MCF 10A (cell line): ENCODE results near the gene AMDHD2. TPM values are rescaled to one million over a fixed set of nuclear protein-coding genes. Genes with fewer than 3 reads are reported as not detected.

ENCODE experiments used
- BruUV-seq: library from RNA; stranded (reverse); fragments of 400-500 nt; replicated peaks from 2 replicates; lab custom pipeline; 2021; lab: Mats Ljungman, UMichigan
- CTCF ChIA-PET: fragments of 300-600 bp; sonication (Branson Sonifier 250); formaldehyde crosslinking; extraction: SDS; loops from one replicate; lab custom pipeline; 2021; ENCODE audit warnings: antibody characterized with exemption, inconsistent platforms; lab: Yijun Ruan, JAX
- POLR2A ChIA-PET: fragments of 300-600, 350-650 bp; sonication (Branson Sonifier 250); formaldehyde crosslinking; extraction: SDS; loops from one replicate; lab custom pipeline; 2020; ENCODE audit warnings: antibody characterized with exemption, inconsistent platforms; lab: Yijun Ruan, JAX
- DNase-seq: peaks from one replicate; pipeline ENCODE4 v3.0.0-alpha.2; 2018; ENCODE audit not compliant: unreplicated experiment
- H3K27ac Mint-ChIP-seq: one replicate; pipeline ENCODE4 v1.8.0; 2022; ENCODE audit warnings: mild to moderate bottlenecking, low read depth, mixed read lengths; ENCODE audit not compliant: unreplicated experiment
- H3K27me3 Mint-ChIP-seq: one replicate; pipeline ENCODE4 v1.8.0; 2022; ENCODE audit warnings: mixed read lengths; ENCODE audit not compliant: insufficient read depth, unreplicated experiment
- H3K36me3 Mint-ChIP-seq: one replicate; pipeline ENCODE4 v1.8.0; 2022; ENCODE audit warnings: mild to moderate bottlenecking, moderate library complexity, mixed read lengths; ENCODE audit not compliant: insufficient read depth, unreplicated experiment
- H3K4me1 Mint-ChIP-seq: one replicate; pipeline ENCODE4 v1.8.0; 2022; ENCODE audit warnings: mixed read lengths; ENCODE audit not compliant: insufficient read depth, unreplicated experiment
- H3K4me3 Mint-ChIP-seq: one replicate; pipeline ENCODE4 v1.8.0; 2022; ENCODE audit warnings: mild to moderate bottlenecking, moderate library complexity, mixed read lengths; ENCODE audit not compliant: unreplicated experiment
- H3K9me3 Mint-ChIP-seq: one replicate; pipeline ENCODE4 v1.8.0; 2022; ENCODE audit warnings: mixed read lengths; ENCODE audit not compliant: unreplicated experiment
- intact Hi-C: fragments of 100-400 bp; cut with micrococcal nuclease; formaldehyde crosslinking; loops from 2 replicates; pipeline ENCODE4 v1.14.1; 2022
- total RNA-seq: library from RNA; stranded (reverse); gene quantifications from 2 replicates; pipeline ENCODE4 v1.2.3, GENCODE V29; 2022
- TF ChIP-seq, protein P1 (sequence below): fragments of 200-600 bp; IDR thresholded peaks from one replicate; pipeline ENCODE4 v1.8.0; 2022; ENCODE audit warnings: antibody characterized with exemption, mild to moderate bottlenecking; ENCODE audit not compliant: unreplicated experiment

AMDHD2 gene
- total RNA-seq, 1 experiment from 2014 or later: 15.8 TPM

DNA sequence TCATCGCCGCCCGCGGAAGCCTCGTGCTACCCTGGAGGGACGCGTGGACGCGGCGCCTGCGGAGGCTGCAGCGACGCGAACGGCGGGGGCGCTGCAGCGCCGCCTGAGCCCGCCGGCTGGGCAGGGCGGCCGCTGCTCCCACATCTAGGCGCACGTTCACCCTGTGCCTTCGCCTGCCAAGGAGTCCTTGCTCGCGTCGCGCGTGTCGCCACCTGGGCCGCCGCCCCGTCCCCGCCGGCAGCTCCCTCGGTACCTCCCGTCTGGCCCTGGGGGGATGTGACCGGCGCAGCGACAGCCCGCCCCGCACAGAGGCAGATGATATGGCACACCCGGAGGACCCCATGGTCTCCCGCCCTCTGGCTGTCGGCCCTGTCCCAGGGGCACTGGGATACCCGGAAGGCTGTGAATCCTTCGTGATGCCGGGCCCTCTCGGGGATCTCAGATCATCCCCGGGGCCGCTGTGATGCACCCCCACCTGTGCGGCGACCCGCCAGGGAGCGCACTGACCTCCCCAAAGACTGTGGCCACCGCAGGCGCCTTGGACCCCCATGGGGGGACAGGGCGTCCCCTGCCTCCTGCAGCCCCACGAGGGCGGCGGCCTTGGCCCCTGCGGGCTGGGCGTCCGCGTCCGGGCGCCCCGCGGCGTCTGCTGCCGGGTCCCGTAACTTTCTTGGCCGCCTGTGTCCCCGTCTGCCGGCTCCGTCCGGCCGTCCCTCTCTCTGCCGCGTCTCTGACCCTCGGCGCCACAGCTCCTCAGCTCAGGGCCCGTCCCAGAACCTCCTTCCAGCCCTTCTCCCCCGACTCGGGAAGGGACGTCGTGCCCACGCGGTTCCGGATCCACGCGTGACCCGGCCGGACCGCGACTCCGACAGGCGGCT is 45.9 kb upstream of the AMDHD2 start:
- BruUV-seq: no TSS peak

DNA sequence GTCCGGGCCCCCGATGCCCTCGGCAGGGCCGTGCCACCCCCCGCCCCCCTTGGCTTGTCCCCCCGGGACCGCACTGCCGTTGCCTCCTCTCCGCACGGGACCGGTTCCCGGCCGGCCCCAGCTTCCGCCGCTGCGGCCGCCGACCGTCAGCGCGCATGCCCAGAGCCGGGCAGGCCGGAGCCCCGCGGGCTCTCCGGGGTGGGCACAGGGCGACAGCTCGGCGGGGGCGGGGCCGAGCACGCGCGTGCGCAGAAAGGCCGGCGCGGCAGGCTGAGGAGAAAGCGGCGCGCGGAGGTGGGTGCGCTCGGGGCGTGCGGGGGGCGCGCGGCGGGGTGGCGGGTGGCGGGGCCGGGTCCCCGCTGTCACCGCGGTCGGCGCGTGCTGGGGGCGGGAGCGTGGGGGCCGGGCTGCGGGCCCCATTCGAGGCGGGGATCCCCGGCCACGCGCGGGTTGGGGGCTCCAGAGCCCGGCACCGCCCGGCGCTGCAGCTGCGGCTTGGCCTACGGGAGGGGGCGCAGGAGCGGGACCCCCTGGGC is 45.2 kb upstream of the AMDHD2 start, which contains the start of gene TBC1D24:
TSS of gene TBC1D24 (plus strand) at position 251 of the 536 bp plus-strand sequence. CDS start 21,022 bp downstream, outside the sequence.
- Mint-ChIP-seq H3K4me3 (peak within 1 kb of the TSS; percentile 74), H3K4me1 (peaks cover 16% of the 10 kb centered on the region), H3K36me3 (peaks cover 6% of the 10 kb centered on the region), H3K9me3 (no peaks in the 10 kb centered on the region), H3K27me3 (no peaks in the 10 kb centered on the region), H3K27ac (peak within 1 kb of the TSS; percentile 35)
- ChIA-PET CTCF (interaction anchor here (0.6 kb wide), 2 partner anchors 320 to 1071 kb away, joined by 3 read pairs; partner anchors contain the start of gene TRAF7), POLR2A (interaction anchor here (0.7 to 2.5 kb wide), 12 partner anchors 11 to 408 kb away, joined by 3 to 11 read pairs (median 4); partner anchors contain the start of genes AMDHD2, CCNF, ECI1 and FLYWCH2)
- peak; percentile 79 for DNase-seq
- intact Hi-C loops: loop anchor here (2.0 kb wide), 1 partner anchor 40 kb away; no protein-coding TSS in a partner anchor
- BruUV-seq: no TSS peak
- TF ChIP-seq, protein P1, sequence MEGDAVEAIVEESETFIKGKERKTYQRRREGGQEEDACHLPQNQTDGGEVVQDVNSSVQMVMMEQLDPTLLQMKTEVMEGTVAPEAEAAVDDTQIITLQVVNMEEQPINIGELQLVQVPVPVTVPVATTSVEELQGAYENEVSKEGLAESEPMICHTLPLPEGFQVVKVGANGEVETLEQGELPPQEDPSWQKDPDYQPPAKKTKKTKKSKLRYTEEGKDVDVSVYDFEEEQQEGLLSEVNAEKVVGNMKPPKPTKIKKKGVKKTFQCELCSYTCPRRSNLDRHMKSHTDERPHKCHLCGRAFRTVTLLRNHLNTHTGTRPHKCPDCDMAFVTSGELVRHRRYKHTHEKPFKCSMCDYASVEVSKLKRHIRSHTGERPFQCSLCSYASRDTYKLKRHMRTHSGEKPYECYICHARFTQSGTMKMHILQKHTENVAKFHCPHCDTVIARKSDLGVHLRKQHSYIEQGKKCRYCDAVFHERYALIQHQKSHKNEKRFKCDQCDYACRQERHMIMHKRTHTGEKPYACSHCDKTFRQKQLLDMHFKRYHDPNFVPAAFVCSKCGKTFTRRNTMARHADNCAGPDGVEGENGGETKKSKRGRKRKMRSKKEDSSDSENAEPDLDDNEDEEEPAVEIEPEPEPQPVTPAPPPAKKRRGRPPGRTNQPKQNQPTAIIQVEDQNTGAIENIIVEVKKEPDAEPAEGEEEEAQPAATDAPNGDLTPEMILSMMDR: no peak

More for the DNA sequence above, 45.9 kb upstream of the AMDHD2 start:
- peak overlapping the region; percentile 74 for H3K4me3 Mint-ChIP-seq
- peaks cover 6% of the 10 kb centered on the region for H3K36me3 Mint-ChIP-seq
- intact Hi-C loops: loop anchor here (2.0 kb wide), 1 partner anchor 41 kb away; no protein-coding TSS in a partner anchor
- H3K9me3 Mint-ChIP-seq: no peaks in the 10 kb centered on the region
- CTCF ChIA-PET: interaction anchor here (0.6 kb wide), 2 partner anchors 49 to 319 kb away, joined by 3 read pairs; partner anchors contain the start of gene TRAF7
- peak overlapping the region; percentile 35 for H3K27ac Mint-ChIP-seq
- TF ChIP-seq, protein P1: peak; percentile 32
- H3K4me1 Mint-ChIP-seq: peaks cover 16% of the 10 kb centered on the region
- DNase-seq: peak; percentile 47
- POLR2A ChIA-PET: interaction anchor here (0.6 to 2.5 kb wide), 14 partner anchors 10 to 706 kb away, joined by 3 to 11 read pairs (median 4); partner anchors contain the start of genes AMDHD2, CCNF, ECI1 and FLYWCH2
- no peaks in the 10 kb centered on the region for H3K27me3 Mint-ChIP-seq

DNA sequence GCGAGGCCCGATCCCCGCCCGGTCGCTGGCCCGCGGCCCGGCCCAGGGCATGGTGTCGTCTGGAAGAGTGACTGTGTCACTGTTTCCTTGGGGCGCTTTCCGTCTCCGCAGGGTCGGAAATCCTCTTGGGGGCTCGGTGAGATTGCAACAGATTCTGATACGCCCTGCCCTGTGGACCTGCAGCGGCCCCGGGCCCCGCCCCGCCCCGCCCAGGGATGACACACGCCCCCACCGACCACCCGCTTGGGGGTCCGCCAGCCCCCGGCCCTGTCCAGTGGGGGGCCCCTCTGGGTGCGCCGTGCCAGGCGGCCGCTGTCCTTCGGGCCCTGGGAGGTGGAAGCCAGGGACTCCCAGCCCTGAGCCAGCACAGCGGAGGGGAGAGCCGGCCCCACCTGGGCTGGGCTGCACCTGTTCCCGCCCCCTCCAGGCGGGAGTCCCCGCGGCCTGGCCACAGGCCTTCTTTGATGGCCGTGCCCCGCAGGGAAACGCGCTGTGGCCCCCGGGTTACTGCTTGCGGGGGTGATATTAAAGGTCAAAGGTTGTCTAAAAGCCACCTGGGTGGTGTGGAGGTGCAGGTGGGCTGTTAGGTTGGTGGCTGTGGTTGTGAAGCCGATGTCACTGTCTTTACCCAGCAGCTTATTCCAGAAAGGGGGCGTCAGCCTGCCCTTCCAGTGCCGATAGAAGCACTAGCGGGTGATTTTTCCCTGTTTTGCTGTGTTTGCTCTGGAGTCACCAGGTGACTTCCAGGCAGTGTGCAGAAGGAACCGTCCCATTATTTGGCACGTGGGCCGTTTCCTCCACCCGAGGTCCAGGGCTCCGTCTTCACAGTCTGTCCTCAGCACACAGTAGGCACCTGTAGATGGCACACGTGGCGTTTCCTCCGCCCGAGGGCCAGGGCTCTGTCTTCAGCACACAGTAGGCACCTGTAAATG is 44.5 kb upstream of the AMDHD2 start:
- intact Hi-C loops: loop anchor here (2.0 kb wide), 1 partner anchor 39 kb away; no protein-coding TSS in a partner anchor

More for the DNA sequence above, 44.5 kb upstream of the AMDHD2 start:
- DNase-seq: no peak
- peaks cover 10% of the 10 kb centered on the region for H3K36me3 Mint-ChIP-seq
- no TSS peak for BruUV-seq
- no peak overlapping the region for H3K27ac Mint-ChIP-seq
- POLR2A ChIA-PET: interaction anchor here (0.6 to 2.5 kb wide), 12 partner anchors 12 to 407 kb away, joined by 3 to 11 read pairs (median 4); partner anchors contain the start of genes AMDHD2, CCNF, ECI1 and FLYWCH2
- peak overlapping the region; percentile 74 for H3K4me3 Mint-ChIP-seq
- no peaks in the 10 kb centered on the region for H3K27me3 Mint-ChIP-seq
- TF ChIP-seq, protein P1: no peak
- H3K9me3 Mint-ChIP-seq: no peaks in the 10 kb centered on the region
- CTCF ChIA-PET: interaction anchor here (0.6 kb wide), 1 partner anchor 1072 kb away, joined by 3 read pairs; no protein-coding TSS in a partner anchor
- H3K4me1 Mint-ChIP-seq: peaks cover 16% of the 10 kb centered on the region
